GM12801 (cell line): ENCODE measurements around the gene DIPK1B.

ENCODE experiments used
- CTCF ChIP-seq: IDR thresholded peaks from one replicate; pipeline ENCODE4 v1.5.1; 2011; ENCODE audit warnings: control low read depth; ENCODE audit not compliant: insufficient read length; ENCODE audit errors: extremely low read depth

The DIPK1B gene

DNA sequence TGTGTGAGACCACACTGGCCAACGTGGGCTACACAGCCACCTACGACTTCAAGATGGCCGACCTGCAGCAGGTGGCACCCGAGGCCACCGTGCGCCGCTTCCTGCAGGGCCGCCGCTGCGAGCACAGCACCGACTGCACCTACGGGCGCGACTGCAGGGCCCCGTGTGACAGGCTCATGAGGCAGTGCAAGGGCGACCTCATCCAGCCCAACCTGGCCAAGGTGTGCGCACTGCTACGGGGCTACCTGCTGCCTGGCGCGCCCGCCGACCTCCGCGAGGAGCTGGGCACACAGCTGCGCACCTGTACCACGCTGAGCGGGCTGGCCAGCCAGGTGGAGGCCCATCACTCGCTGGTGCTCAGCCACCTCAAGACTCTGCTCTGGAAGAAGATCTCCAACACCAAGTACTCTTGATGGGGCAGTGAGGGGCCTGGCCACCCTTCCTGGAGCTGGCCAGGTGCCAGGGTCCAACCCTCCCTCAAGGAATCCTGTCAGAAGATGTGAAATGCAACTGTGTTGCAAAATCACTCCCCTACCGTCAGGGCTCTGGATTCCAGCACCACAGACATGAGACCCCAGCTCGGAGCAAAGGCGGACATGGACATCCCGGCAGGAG is 11.1 kb downstream of the DIPK1B start:
- no peak for TF ChIP-seq CTCF

- no peak for TF ChIP-seq CTCF
Measured at GRCh38 chr9:136723989-136724388, 11.6 kb downstream of the DIPK1B start.

GRCh38 chr9:136724772-136725171 is 12.4 kb downstream of the DIPK1B start:
- TF ChIP-seq CTCF, result no peak

- no peak for TF ChIP-seq CTCF
Measured at GRCh38 chr9:136725612-136726011, 13.2 kb downstream of the DIPK1B start.

DNA sequence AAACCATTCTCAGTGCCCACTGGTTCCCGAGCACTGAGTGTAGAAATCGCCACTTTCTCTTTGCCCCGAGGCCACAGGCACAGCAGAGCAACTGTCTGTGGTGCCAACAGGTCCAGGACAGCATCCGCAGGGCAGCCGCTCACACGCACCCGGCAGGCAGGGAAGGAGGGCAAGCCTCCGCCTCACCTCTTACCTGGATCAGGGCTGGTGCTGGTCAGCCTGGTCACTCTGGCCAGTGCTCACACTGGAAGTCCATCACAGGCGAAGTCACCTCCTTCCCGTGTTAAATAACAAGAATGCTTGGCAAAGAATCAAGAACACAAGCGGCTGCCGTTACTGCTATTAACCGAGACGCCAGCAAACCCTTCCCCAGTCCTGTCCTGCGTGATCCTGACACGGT is 13.7 kb downstream of the DIPK1B start:
- TF ChIP-seq CTCF, result no peak

DNA sequence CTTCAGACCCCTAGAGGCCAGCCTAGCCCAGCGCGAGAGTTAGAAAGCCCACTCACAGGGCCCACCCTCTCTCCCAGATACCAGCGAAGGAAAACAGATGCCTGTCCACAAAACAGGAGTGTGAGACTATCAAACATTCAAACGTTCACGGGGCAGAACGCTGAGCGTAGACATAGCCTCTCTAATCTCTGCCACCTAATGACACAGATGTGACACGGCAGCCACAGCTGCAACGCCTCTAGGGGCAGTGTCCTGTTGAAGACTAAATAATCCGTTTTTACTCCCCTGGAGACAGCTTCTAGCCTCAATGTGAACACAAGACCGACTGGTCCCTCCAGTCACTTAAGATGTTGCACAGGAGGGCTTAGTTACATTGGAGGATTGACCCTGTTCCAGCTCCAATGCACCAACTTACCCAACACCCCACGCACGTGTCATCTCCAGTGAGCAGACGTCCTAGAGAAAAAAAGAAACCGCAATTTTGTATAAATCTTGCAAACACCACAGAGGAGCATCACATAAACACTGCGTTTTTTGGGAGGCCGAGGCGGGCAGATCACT is 14.3 kb downstream of the DIPK1B start:
- TF ChIP-seq CTCF, result no peak

GRCh38 chr9:136728080-136728547 is 15.7 kb downstream of the DIPK1B start:
- no peak for TF ChIP-seq CTCF
